ENCODE data around the gene TRPM8. TPM values are rescaled to one million over a fixed set of nuclear protein-coding genes. Genes with fewer than 3 reads are reported as not detected.

Gene TRPM8
- polyA plus RNA-seq, 3 donors, result 0.06 to 0.08 TPM; not detected in 1

DNA sequence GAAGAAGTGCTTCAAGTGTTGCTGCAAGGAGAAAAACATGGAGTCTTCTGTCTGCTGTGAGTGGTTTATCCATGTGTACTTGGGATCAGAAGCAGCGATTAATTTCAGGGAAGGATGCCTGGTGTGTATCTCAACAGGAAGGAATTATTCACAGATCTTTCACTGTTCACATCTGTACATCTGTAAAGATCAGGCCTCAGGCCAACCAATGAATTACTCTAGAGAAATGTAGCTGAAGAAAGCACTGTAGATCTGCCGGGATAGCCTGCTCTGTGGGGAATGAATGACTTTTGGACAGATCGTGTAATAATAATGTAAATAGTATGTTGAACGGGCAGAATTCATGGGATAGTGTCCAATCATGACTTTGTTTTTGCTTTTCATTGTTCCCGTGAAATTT is 79.3 kb downstream of the TRPM8 start:
- no peak for DNase-seq (ENCODE audit: low read depth in 3 of 3, low spot score in 2 of 3)

DNA sequence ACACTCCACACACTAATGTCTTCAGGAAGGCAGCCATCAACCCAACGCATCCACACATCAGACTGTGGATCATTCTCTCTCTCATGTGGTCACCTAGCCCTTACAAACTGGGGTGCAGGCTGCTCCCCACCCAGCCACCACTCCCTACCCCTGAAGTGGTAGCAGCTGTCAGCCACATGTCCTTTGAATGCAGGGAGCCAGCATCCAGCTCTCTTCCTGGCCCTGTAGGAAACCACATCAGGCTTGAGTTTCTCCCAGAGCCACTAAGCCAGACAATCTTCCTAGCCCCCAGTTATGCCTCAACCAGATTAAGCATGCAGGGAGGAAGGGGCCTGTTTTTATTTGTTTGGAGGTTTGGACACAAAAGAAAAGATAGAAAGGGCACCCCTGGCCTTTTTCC is 80.5 kb downstream of the TRPM8 start:
- no peak for DNase-seq (ENCODE audit: low read depth in 3 of 3, low spot score in 2 of 3)

DNA sequence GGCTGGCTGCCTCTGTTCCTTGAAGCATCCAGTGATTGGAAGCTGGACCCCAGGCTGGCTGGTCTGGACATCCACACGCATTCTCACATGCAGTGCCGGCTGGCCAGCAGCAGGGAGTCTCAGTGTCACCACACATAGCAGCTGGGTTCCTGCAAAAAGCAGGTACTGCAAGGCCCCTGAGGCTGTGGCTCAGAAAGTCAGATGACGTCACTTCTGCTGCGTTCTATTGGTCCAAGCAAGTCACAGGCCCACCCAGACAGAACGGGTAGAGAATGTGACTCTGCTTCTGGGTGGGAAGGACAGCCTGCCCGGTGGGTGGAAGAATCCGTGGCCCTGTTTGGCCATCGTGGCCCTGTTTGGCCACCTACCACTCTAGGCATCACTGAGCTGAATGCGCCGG is 82.0 kb downstream of the TRPM8 start:
- peak in 1 of 3 donors; percentile 24 for DNase-seq (ENCODE audit: low read depth in 3 of 3, low spot score in 2 of 3)

DNA sequence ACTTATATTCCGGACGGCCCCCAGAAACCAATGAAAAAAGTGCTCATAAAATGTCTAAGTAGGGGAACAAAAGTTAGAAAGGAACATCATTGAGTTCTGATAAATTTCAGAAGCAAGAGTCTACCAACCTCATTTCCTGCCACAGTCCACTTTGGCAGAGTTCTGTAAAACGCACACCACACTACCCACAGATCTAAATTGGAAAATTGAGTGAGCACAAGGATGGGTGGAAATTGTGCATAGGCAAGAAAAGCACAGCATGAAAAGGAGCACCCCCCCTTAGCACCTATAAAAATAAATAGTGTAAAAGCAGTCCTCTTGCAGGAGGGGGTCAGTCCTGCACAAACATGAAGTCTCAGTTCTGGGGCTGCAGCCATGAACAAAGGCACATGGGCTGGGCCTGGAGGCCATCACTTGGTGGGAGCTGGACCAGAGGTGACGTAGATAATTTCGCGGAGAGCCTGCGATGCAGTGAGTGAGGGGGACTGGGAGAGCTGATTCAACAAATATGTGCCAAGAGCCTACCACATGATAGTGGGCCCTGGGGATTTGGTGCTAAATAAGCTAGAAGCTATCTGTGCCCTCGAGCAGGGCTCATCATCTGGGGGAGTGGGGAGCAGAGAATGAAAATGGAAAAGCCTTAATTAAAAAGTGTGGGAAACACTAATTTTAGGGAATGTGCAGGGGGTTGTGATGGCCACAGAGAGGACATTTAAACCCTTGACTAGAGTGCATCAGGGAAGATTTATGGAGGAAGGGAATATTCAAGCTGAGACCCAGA is 84.4 kb downstream of the TRPM8 start:
- no peak for DNase-seq (ENCODE audit: low read depth in 3 of 3, low spot score in 2 of 3)

DNA sequence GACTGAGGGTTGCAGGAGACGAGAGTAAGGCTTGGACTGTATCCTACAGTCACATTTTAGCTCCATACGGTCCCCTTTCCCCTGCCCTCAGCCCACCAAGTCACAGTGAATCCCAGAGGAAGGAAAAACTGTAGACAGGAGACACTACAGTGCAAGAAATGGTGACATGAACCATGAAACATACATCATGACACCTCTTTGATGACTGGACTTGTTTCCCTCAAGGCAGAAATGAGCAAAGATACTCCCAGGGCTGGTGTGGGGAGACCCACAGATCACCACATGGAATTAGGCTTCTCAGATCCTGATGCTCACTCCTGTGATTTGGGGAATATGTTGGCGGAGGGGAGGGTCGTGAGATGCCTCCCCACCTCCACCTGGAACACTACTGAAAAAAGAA is 85.1 kb downstream of the TRPM8 start:
- no peak for DNase-seq (ENCODE audit: low read depth in 3 of 3, low spot score in 2 of 3)

DNA sequence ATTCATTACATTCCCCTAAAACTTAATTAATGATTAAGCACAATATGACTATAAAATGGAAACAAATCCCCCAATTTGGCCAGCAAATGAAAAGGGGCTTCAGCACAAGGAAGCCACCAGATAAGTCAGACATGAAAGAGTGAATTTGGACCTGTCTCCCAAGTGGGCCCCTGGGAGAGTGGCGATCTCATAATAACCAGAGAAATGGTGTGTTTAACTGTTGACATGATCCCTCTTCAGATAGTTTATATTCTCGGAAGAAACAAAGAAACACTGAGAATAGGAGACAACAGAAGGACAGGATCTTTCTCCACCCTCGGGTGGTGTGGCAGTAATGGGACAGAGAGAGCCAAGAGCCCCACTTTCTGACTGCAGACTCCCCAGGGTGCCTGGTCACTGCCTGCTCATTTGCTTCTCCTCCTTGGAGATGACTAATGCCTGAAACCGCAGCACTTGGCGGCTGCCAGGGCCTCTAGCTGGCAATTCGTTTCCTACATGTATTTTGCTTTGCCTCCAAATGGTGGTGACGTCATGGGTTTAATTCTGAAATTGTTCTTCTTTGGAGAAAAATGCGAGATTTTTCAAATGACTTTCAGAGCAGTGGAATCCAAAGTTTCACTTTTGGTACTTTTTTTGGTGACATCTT is 86.9 kb downstream of the TRPM8 start:
- DNase-seq (ENCODE audit: low read depth in 3 of 3, low spot score in 2 of 3), result no peak

DNA sequence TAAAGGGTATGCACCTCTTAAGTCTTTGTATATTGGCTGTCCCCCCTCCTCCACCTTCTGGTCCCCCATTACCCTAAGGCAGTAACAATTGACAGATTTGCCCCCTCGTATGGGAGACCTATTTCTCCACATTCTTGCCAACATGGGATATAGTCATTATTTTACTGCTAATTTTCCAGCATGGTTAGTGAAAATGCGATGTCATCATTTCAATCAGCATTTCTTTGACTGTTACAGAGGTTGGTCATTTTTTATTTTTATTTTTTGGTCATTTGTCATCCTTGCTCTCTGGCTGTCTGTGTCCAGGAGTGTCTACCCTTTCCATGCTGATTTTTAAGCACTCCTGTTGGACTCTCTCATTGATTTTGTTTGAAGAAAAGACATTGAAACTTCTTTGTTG is 88.0 kb downstream of the TRPM8 start:
- DNase-seq (ENCODE audit: low read depth in 3 of 3, low spot score in 2 of 3), result no peak

DNA sequence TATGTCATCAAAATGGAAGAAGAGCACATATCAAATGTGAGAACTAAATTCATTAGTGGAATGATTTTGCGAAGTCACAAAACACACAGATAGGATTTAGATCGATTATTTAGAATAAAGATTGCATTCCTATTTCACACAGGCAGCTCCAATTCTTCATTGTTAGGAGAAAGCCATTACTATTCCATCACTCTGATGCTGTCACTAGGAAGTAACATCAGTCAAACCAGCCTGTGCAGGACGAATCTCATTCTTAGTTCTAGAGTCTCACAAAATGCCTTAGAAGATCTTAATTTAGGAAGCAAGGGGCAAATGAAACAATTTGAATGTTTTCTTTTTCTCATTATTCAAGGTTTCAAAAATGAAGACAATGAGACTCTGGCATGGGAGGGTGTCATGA is 89.3 kb downstream of the TRPM8 start:
- DNase-seq (ENCODE audit: low read depth in 3 of 3, low spot score in 2 of 3), result no peak

DNA sequence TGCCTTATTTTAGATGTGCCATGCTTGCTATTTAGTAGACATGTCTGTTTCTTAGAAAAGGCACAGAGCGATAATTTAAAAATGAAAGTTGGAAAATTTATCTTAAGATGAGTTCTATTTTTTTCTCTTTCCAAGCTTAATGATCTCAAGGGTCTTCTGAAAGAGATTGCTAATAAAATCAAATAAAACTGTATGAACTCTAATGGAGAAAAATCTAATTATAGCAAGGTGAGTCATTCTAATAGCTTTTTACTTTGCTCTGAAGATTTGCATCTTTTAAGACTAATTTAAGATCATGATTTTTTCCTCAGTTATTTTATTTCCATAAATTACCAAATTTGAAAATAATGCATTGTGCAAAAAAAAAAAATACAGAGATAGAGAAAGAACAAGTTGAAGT is 97.3 kb downstream of the TRPM8 start:
- DNase-seq (ENCODE audit: low read depth in 3 of 3, low spot score in 2 of 3), result no peak

DNA sequence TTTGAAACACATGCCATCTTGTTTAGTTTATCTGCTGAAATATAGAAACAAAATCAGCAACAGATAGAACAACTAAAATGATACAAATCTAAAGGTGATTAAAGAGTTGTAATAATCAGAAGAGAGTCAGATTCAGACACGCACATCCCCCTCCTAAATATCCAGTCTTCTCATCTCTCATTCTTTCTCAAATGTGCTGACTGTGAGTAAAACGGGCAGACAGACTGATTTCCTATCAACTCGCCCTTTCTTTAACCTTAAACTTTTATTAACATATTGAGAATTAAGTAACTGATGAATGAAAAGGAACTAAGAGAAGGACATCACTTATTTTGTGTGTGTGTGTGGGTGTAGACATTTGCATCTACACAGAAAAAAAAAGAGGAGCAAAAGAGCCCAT is 98.7 kb downstream of the TRPM8 start:
- DNase-seq (ENCODE audit: low read depth in 3 of 3, low spot score in 2 of 3), result no peak

DNA sequence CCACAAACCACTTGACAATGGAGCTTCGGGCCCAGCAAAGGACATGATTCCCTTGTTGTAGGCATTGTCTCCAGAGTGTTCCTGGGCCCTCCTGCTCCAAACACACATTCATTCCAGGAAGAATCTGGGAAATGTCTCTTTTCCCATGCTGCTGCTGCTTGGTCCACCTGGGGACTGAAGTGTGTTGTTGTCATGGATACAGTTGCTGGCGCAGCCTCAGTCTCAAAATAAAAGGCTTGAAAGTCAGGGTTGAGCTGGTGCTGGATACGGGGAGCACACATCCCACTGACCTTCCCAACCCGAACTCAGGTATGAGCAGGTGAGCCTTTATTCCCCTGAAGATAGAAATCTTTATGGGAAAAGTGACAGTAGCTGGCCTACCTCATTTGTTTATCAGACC is 102.7 kb downstream of the TRPM8 start:
- DNase-seq (ENCODE audit: low read depth in 3 of 3, low spot score in 2 of 3), result no peak

DNA sequence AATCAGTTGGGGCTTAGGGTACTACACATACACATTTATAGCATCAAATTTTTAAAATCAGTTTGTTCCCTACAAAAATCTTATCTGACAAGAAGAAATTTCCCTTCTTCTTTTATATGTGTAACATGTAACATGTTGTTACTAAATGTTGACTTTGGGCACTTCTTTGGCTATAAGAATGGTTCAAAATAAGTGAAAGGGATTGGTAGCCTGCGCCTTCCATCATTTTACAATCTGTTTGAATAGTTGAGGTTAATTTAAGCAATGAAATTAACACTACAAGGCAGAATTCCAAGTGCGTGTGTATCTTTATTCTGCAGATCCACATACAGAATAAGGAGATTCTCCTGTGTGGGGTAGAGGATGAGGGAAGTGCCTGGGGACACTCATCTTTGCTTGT is 103.2 kb downstream of the TRPM8 start:
- no peak for DNase-seq (ENCODE audit: low read depth in 3 of 3, low spot score in 2 of 3)

DNA sequence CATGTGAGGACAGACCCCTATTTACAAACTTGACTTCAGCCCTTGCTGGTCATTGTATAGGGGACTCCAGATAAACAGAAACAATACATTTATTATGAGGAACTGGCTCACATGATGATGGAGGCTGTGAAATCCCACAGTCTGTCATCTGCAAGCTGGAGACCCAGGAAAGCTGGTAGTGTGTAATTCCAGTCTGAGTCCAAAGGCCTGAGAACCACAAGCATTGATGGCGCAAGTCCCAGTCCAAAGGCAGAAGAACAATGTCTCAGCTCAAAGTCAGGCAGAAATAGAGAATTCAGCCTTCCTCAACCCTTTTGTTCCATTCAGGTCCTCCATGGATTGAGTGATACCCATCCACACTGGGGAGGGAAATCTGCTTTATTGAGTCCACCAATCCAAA is 105.3 kb downstream of the TRPM8 start:
- no peak for DNase-seq (ENCODE audit: low read depth in 3 of 3, low spot score in 2 of 3)

DNA sequence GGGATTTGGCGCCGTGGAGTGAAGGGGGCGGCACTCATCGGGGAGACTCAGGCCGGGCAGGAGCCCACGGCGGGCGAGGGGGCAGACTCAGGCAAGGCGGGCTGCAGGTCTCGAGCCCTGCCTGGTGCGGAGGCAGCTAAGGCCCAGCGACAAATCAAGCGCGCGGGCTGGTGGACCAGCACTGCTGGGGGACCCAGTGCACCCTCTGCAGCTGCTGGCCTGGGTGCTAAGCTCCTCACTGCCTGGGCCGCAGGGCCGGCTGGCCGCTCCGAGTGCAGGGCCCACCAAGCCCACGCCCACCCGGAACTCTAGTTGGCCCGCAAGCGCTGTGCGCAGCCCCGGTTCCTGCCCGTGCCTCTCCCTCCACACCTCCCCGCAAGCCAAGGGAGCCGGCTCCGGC is 107.1 kb downstream of the TRPM8 start:
- no peak for DNase-seq (ENCODE audit: low read depth in 3 of 3, low spot score in 2 of 3)

DNA sequence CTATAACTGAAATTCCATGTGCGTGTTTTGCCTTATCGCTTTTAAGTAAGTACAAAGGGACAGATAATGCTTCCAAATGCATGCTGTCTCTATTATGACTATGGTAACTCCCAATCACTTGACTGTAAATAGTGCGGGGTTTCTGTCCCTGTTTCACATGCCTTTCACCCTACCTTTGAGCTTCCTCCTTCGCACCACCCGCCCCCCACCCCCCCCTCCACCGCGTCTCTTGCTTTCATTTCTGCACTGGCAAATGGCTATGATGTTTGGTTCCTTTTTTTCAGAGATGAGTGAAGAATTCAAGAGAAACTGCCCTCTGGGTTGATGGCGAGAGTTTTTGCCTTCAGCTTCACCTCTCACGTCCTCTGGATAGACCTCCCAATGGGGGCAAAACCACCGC is 108.3 kb downstream of the TRPM8 start:
- DNase-seq (ENCODE audit: low read depth in 3 of 3, low spot score in 2 of 3), result no peak

DNA sequence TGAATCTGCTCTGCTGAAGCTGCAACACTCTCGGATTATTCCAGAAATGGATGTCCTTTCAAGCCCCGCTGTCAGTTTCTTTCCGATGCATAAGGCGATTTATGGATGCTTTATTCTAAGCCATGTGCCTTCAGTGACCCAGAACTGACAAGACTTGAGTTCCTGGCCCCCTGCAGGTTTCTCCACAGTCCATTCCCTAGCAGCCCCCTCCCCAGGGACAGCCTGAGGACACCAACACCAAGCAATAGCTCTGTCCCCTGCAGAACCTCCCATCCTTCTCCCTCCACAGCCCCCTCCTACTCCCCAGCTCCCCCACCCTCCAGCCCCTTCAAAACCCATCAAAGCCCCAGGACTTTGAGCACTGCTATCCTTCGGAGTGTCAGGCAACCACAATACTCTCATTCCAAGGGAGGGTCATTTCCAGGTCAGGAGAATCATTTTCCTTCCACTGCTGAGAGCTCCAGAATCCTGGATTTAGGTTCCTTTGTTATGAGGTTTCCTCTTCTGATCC is 108.8 kb downstream of the TRPM8 start:
- DNase-seq (ENCODE audit: low read depth in 3 of 3, low spot score in 2 of 3), result peak in 1 of 3 donors; percentile 33

DNA sequence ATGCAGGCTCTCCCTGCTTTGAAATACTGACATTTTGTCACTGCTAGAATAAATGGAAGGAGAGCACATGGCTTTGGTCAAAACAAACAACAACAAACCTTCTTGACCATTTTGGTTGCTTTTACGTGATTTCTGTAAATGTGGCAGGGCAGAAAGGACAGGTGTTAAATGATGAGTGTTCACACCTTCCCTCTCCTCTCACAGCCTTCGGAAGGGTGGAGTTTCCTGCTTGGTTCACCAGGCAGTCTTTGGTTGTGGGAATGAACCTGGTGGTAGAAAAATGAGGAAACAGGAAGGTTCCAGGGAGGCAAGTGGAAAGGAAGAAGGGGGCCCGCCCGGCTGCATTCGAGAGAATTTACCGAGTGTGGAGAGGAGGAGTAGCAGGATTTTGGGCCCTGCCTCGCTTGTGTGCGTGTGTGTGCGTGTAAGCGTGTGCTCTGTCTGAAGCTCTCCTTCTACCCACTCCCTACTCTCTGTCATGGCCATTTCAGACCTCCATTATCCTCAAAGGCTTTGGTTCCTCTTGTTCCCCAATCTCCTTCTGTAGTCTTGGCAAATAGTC is 109.6 kb downstream of the TRPM8 start:
- no peak for DNase-seq (ENCODE audit: low read depth in 3 of 3, low spot score in 2 of 3)

DNA sequence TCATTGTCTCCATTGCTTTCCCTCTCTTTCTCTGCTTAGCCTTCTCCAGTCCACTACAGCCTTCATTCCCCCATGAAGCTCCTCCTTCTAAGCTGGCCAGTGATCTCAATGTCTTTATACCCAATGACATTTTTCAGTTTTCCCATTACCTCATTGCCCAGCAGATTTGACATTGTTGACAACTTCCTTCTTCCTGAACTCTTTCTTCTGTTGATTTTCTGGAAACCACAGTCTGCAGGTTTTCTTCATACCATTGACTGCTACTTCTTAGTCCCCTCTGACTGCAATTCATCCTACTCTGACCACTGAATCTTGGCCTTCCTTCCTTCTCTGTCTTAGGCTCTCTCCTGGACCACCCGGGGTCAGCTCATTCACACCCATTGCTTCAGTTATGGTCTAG is 110.5 kb downstream of the TRPM8 start:
- DNase-seq (ENCODE audit: low read depth in 3 of 3, low spot score in 2 of 3), result no peak

DNA sequence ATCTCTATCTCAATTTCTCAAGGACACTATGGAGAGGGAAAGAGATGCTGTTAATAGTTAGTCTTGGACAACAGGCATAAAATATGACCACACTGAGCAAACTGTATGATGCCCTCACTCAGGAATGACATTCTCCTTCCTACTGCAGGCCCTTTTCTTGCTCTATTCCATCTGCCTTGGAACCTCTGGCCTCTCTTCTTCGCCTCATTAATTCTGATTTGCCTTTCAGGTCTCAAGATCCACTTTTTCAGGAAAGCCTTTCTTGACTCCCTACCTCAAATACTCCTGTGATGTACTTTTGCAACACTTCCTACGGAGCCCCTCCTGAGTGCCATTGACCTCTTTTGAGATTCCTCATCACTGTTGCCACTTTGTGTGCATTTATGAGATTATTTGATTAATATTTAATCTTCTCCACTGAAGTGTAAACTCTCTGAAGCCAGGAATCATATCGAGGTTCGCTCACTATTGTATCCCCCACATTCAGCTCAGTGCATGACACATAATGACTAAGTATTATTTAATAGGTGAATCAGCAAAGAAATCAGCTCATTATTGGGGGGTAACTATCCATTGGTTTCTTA is 112.1 kb downstream of the TRPM8 start:
- no peak for DNase-seq (ENCODE audit: low read depth in 3 of 3, low spot score in 2 of 3)

DNA sequence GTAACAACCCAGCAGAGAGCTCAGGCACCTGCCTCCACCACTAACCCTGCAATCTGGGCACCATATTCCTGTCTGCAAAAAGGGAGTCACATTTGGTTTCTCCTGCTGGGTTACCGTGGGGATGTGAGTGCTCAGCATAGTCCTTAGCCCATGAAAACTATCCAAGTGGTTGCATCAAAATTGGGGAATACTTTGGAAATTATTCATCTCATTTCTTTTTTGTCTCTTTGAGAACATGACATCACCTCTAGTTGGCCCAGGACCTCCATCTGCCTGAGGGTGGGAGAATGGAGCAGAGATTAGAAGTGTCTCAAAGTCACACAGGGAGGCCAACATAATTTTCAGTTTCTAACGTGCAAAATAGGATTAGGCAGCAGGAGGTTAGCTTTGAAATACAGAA is 114.0 kb downstream of the TRPM8 start:
- no peak for DNase-seq (ENCODE audit: low read depth in 3 of 3, low spot score in 2 of 3)

DNA sequence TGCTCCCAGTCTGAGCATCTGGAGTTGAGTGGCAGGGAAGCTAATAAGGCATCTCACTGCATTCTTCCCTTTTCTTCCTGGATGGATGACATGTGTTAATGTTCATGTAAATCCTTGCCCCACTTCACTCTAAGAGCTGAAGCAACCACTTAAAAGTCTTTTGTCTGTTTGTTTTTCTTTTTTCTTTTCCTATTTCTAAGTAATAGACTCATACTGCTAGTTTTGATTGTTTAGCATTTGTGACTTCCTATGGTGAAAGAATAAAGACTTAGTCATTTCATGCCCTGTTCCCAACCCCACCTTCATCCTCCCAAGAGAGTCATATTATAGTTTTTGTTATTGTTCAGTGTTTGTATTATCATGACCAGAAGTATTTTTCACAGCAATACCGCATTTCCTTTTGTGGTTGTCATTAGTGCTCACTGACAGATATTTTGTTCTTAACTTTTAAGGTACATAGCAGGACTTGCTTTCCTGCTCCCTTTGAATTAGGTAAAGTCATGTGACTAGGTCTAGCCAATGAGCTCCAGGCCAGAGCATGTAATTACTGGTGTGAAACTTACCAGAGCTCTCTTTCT is 115.2 kb downstream of the TRPM8 start:
- DNase-seq (ENCODE audit: low read depth in 3 of 3, low spot score in 2 of 3), result no peak

All from right renal cortex interstitium (tissue), 3 donors.